GM19025 (cell line): Measurements from ENCODE around the gene EPB41L2.

ENCODE experiments used
- ATAC-seq: cut with Tn5 transposase; IDR thresholded peaks from one replicate; pipeline ENCODE4 v1.9.1; 2021; ENCODE audit warnings: mild to moderate bottlenecking, low read depth, moderate library complexity; ENCODE audit not compliant: unreplicated experiment

Gene EPB41L2

DNA sequence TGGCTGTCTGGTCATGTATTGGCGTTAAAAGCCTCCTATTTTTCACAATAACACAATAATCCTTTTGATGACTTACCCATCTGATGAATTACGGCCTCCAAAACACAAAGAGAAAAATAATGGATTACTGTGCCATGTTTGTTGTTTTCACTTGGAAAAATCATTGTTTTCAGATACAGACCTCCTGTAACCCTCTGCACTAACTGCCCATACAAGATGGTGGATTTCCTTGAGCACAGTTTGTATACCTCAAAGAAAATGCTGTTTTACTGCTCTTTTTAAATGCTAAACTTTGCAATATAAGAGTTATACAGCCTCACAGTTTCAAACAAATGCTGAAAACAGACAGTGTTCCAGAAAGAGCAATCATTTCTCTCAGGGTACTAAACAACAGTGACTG, 174.8 kb downstream of the EPB41L2 start:
- no peak for ATAC-seq

DNA sequence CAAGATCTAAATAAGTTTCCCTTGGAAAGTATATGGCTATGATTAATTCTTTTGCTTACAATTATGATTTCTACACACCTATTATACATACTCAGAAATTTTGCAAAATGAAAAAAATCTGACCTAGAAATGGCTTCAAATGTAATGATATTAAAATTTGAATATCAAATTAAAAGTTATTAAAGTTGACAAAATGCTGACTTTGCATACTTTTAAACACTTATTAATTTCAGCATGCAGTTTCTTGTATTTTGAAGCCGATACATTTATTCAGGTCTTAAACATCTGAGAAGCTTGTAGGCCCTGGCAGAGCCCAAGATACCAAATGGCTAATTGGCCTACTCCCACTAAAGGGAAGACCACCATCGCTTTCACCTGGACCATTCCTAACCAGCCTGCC, 176.1 kb downstream of the EPB41L2 start:
- ATAC-seq = no peak

DNA sequence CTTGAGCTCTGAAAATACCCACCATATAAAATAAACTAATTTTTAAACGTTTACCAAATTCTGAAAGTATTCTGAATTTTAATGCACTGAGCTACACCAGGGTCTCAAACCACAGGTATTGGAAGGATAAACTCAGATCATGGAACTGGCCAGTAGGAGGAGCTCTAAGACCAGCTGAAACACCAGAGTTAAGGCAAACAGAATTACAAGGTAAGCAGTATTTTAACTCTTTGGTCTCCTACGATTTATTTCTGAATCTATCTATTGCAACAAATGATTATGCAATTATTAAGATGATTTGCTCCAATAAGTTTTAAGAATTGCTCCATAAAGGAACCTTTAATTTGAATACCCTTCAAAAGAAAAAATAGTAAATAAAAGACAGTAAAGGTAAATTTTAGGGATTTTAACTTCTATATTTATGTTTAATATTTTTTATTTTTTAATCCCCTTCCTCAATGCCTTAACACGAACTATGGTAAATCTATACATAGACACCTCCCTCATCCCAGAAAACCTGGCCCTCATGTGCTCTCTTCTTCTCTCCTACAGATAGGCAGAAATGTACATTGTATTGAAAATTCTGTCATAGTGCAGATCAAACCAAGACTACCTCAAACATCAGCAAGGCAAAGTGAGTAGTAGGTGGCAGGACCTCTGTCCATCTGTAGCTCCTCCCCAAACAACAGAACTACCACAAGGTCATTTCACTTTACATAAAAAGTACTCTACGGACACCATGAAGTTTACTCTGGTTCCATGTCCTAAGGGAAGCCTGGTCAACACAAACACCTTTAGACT, 177.5 kb downstream of the EPB41L2 start:
- peak; percentile 93 for ATAC-seq

DNA sequence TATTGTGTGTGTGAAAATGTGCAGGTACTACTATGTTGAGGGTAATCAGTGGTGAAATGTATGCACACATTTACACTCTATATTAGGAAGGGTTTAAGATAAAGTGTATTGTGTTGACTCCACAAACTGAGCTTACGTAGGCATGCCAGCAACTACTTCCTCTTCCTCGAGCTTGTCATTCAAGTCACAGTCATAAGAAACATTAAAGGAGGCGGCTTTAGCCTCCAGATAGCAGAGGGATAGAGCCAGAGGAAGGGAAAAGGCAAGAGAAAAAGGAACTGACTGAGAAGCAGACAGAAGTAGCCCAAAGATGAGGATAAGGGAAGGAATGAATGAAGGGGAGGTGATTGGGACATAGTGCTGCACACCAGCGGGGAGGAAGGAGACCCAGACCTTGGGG, 180.7 kb downstream of the EPB41L2 start:
- no peak for ATAC-seq

DNA sequence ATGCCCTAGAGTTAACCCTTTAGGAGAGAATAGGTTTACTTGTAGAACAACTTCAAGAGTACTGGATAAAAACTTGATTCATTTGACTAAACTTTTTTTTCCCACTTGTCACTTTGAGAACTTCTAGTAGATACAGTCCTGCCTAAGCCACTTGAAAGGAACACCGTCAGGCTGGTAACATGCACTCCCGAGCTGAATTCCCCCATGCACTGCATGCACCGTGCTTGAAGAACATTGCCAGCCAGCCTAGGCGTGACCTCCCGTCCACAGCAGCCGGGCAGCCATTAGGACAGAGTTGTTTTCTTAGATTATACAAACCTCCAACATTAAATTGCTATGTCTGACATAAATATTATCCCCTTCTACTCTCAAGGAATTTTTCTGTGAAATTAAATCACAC, 183.2 kb downstream of the EPB41L2 start:
- ATAC-seq = no peak

DNA sequence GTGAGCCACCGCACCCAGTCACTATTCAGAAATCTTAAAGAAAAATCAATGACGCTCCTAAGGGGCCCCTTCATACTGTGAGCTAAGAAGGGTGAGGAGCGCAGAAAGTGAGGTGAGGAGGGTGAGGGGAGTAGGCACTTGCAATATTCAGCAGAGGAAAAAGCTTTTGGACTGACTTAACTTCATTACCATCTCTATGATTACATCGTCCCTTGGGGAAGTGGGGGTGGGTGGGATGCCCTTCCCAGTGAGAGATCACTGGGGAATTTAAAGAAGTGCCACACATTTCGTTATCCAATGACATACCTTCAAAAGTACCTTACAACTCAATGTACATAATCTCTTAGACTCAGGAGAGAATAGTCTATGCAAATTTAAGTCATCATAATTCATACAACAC, 189.3 kb downstream of the EPB41L2 start:
- ATAC-seq = no peak

DNA sequence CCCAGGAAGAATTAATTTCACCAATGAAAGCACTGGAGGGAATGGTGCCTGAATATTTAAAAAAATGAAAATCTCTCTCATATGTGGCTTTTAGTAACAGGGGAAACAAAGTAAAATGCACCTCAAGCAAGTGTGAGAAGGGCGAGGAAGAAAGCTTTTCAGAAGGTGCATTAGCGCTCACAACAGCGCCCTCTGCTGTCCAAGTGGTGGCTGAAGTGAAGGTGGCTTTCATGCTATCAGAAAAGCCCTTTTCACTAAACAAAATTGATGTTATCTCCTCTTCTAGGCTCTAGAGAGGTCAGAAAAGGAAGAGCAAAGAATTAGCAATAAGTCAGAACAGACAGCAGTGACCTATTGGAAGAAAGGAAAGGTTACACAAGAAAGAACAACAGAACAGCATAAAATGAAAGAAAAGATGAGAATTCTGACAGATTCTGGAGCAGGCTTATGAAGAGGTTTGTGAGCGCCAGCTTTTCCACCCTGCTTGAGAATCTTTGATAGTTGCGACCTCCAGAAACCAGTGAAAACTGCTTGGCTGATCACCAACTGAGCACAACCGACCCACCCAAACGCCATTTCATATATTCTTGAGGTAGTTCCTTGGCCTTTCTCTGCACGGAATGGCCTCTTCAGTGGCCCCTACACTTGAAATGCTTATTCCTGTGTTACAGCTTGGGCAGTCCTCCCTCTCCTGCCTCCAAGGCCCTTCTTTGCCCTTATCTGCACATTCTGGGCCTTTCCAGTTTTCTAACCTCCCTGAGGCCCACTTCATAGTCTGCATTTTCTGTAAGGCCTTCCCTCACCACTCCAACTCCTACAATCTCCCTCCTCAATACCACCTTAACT, 190.6 kb downstream of the EPB41L2 start:
- no peak for ATAC-seq

DNA sequence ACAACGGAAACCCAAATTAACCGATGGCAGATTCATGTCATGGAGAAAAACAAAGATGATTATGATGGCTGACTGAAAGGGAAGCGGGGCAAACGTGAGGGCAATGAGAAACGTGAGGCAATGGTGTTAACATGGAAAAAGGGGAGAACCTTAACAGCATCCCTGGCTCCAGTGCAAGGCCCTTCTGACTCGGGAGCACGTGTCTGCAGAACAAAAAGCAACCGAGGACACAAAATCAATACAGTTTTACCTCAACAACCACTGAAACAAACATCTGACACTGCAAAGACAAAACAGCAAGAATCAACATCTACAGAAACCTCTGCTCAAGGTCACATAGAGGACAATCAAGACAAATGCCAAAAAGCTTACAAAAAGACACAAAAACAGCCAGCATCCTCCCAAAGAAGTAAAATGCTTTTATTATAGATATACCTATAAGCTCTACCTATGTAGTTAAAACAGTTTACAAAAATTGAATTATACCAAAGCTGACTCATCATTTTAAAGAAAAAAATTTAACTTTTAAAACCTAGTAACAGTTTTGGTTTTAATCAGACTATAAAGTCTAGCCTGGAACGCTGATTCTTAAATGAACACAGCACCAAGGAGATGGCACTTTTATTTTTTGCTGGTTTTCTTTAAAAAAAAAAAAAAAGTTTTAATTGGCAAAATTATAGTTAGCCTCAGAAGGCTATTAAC, 192.7 kb downstream of the EPB41L2 start:
- no peak for ATAC-seq

DNA sequence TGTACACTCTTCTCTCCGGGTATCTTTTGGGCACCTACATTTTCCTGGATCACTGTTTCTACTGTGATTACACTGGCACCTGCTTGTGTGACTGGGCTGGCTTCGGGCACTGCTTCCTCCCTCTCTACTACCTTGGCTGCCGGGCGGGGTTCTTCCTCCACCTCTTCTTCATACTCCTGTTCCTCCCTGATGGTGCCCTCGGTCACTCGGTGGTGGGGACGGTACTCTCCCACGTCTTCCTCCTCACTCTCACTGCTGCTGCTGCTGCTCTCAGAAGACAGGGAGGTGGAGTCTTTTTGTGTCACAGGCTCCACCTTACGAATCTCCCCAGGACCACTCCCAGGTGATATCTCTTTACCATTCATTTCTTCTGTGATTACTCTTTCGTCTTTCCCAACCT, 193.4 kb downstream of the EPB41L2 start:
- no peak for ATAC-seq

DNA sequence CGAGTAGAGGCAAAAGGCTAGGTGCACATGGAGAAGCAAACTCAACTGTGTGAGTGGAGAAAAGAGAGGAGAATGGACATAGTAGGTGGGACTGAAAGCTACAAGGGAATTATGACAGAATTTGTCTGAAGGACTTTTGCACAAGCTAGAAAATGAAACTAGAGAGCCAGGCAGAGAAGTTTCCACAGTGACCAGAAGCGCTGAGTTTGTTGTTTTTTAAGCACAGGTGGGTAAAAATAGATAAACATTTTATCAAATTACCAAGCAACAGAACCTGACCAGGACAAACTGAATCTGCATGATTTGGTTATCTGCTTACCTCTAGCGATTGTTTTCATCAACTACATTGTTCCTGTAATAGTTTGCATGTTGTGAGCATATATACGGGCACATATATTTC, 197.3 kb downstream of the EPB41L2 start:
- ATAC-seq = no peak

DNA sequence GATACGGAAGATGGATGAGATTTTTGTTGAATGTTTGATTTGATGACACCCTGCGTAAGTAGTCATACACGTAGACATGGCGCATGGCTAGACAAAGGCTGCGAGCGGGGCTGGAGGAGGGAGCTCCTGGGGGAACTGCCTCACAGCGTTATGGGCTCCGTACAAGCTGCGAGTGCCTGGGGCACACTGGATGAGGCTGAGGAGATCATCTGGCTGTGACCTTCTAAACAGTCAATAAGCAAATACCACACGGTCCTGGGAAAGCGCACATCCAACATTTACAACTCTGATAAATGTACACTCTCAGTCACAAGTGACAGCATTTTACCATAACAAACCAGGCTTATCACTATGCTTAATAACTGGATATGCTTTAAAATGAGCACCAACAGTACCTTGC, 198.7 kb downstream of the EPB41L2 start:
- no peak for ATAC-seq

DNA sequence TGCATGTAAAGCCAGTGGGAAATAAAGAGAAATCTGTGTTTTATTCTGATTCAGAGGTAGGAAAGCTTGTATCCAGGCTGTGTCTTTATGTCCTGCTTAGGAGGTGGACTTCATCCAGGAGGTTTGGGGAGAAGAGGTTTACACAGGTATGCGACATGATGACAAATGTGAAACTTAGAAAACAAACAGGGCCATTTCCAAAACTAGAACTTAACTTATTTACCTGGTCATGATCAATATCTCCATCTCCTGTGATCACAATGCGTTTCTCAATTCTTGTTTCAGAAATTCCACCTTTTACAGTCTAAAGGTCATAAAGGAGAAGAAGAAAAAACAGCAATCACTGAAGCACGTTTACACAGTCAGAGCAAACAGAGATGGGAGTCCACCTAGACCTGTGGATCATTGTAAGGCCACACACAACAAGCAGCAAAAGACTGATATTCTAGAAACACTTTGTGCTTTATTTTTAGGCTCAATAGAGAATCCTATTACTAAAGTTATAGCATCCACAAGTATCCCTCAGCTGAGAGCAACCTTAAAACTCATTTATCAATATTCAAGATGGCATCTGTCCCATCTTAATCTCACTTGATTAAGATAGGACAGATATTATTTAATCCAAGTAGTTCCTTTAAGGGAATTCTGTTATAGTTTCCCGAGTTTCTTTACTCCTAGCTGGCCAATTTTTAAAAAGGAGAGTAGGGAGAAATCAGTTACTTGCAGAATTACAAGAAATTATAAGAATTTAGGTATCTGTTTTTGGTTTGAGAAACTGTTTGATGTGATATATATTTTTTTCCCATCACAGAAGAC, 199.4 kb downstream of the EPB41L2 start:
- no peak for ATAC-seq

DNA sequence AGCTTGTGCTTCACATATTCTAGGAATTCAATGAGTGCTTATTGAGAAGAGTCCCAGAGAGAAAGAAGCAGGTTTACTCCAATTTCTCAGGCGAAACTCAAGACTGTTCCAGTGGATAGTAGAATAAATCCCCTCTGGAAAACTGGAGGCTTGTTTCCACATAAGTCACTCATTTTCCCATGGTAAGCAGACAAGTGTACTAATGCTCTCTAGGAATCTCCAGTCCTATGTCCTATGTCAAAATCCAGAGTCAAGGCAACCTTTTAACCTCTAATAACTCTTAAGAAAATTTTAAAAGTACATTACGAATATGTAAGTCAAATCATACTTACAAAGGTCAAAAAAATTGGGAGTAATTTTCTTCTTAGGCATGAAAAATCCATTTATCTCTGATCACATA, 200.7 kb downstream of the EPB41L2 start:
- ATAC-seq = no peak

DNA sequence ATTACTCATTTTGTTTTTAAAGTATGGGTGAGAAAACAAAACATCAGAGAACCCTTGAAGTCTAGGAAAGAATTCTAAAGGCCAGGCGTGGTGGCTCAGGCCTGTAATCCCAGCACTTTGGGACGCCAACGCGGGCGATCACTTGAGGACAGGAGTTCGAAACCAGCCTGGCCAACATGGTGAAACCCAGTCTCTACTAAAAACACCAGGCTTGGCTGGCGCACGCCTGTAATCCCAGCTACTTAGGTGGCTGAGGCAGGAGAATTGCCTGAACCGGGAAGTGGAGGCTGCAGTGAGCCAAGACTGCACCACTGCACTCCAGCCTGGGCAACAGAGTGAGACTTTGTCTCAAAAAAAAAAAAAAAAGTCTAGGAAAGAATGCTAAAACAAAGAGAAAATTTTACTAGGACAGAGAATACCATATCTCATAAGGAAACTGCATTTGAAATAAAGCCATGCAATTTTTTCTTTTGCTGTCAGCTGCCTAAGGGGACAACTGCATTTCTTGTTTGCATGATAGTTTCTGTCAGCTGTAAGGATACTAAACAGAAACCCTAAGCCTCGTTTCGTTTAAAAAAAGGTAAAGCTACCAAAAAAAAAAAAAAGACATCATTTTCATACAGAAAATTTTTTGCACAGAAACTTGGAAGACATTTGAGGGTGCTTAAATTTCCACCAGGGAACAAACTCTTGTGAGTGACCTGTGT, 203.7 kb downstream of the EPB41L2 start:
- no peak for ATAC-seq

DNA sequence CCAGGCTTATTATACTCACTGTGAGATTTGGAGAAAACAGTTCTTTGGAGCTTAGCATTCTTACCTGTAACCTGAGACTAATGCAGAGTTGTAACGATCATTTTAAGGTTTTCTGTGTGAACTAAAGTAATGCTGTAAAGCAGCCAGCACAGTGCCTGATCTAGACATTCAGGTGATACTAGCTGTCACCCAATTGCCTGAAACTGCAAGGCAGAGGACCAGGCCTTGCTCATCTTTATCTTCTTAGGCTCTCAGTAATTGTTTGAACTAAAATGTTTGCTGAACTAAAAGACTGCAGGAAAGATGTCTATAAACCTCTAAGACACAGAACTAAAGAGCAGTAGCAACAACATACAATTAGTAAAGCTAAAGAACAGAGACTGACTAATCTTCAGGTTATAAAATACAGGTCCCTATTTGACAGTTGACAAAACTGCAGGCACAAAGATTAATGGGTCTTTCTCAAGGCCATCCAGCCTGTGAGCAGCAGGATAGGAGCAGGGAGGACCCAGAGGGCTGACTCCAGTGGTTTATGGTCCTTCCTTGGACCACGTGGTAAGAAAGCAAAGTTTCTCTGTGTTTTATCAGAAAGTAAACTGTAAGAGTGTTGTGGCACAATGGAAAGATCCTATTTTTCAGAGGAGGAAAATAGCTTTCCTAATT, 204.4 kb downstream of the EPB41L2 start:
- no peak for ATAC-seq

DNA sequence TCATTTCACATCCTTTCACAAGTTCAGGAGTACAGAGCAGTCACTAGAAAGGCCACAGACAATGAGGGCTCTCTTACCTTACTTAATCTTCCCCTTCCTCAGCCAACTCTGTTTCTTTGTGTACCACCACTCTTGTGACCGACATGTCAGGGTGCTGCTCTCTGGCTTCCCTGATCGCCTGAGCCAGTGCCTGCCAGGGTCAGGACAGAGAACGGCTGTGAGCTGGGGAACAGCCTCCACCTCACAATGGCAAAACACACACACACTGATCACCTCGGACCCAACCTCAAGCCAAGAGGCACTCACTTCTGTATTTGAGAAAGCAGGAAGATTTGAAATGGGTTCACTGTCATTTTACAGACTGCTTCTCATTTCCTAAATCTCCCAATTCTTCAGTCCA, 205.0 kb downstream of the EPB41L2 start:
- ATAC-seq = no peak

DNA sequence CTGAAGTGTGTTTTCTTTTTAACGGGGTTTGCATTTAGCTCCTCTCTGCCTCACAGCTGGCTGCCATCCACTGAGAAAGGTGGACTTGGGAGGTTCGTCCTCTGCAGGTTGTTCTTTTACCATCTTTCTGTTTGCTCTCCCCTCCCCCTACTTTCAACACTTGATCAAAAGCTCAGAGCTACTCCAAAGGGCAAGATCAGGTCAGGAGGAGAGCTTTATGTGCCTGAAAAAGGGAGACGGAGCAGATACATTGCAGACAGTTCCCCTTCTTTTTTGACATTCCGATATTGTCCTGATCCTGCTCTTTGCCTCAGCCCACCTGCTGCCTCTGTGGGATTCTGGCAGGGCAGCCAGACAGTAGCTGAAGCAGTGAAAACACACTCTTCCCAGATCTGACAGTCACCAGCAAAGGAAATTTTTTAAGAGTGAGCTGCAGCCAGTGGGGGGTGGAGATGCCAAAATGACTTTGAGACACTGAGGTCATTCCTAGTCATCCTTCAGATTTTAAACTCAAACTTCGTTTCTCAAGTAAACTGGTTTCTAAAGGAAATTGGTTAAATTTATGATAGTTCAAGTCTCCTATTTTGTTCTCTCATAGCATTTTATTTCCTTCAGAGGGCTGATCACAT, 209.4 kb downstream of the EPB41L2 start:
- ATAC-seq = no peak

DNA sequence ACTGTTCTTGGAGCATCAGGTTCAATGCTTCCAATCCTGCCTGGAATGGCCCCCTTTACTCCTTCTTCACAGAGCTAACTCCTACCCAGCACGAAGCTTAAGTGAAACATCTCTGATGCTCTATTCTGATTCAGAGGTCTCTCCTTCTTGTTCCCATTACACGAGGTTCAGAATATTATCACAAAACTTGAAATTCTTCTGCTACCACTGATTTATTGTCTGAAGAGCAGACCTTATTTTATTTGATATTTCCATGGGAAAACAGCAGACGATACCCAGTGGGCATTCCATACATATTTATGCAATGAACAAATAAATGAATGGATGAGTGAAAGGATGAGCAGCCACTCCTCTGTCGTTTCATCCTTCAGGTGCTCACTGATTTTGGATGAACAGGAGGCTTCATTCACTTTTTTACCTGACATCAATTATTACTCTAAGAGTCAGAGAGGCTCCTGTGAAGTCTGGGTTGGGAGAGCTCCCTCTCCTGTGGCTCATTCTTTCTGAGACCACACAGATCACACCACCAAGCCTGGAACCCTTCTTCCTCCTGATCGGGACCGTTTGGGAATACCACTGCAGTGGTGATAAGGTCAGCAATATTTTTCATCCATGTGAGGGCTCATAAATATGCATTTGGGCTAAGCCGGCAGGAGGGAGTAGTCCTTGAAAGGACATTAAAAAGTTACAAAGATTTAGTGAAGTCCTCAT, 210.0 kb downstream of the EPB41L2 start:
- ATAC-seq = no peak
